Memory B cell (primary cell): ENCODE data around the gene ADM2.

Source experiments
- ATAC-seq: fragments of 150-1000 bp; cut with Tn5 transposase; 2 replicates; pipeline ENCODE4 v1.10.0; 2021; ENCODE audit warnings: low read depth, mild to moderate bottlenecking, moderate library complexity
- DNase-seq, 2 donors: peaks; one replicate each; pipeline ENCODE4 v3.0.0; 2022; ENCODE audit warnings: low spot score in 2 of 2
- H3K27ac Mint-ChIP-seq: one replicate; pipeline ENCODE4 v1.8.0; 2022; ENCODE audit warnings: mild to moderate bottlenecking, moderate library complexity, mixed read lengths
- H3K27me3 Mint-ChIP-seq: one replicate; pipeline ENCODE4 v1.8.0; 2022; ENCODE audit warnings: mixed read lengths
- H3K36me3 Mint-ChIP-seq: one replicate; pipeline ENCODE4 v1.8.0; 2022; ENCODE audit warnings: mild to moderate bottlenecking, mixed read lengths
- H3K4me1 Mint-ChIP-seq: one replicate; pipeline ENCODE4 v1.8.0; 2022; ENCODE audit warnings: mixed read lengths
- H3K4me3 Mint-ChIP-seq: one replicate; pipeline ENCODE4 v1.8.0; 2022; ENCODE audit warnings: mild to moderate bottlenecking, moderate library complexity, mixed read lengths
- H3K9me3 Mint-ChIP-seq: one replicate; pipeline ENCODE4 v1.8.0; 2022; ENCODE audit warnings: mixed read lengths

ADM2 gene

GRCh38 chr22:50523458-50523805 is 42.1 kb downstream of the ADM2 start:
- no peak overlapping the region for H3K27ac Mint-ChIP-seq
- no peaks in the 10 kb centered on the region for H3K27me3 Mint-ChIP-seq
- peaks cover 21% of the 10 kb centered on the region for H3K4me1 Mint-ChIP-seq
- H3K36me3 Mint-ChIP-seq: peaks cover 5% of the 10 kb centered on the region
- DNase-seq: no peak
- H3K4me3 Mint-ChIP-seq: peak overlapping the region; percentile 5
- ATAC-seq: no peak
- no peaks in the 10 kb centered on the region for H3K9me3 Mint-ChIP-seq

GRCh38 chr22:50523806-50524675 is 42.7 kb downstream of the ADM2 start:
- Mint-ChIP-seq H3K36me3 (peaks cover 5% of the 10 kb centered on the region), H3K27me3 (no peaks in the 10 kb centered on the region), H3K4me3 (peak overlapping the region; percentile 88), H3K27ac (peak overlapping the region; percentile 95), H3K4me1 (peaks cover 24% of the 10 kb centered on the region), H3K9me3 (no peaks in the 10 kb centered on the region)
- DNase-seq (peak in 1 of 2 donors; percentile 20), ATAC-seq (no peak)

- H3K4me1 Mint-ChIP-seq: peaks cover 24% of the 10 kb centered on the region
- H3K27me3 Mint-ChIP-seq: no peaks in the 10 kb centered on the region
- H3K27ac Mint-ChIP-seq: peak overlapping the region; percentile 95
- DNase-seq: no peak
- no peaks in the 10 kb centered on the region for H3K9me3 Mint-ChIP-seq
- no peak for ATAC-seq
- peaks cover 5% of the 10 kb centered on the region for H3K36me3 Mint-ChIP-seq
- H3K4me3 Mint-ChIP-seq: peak overlapping the region; percentile 88
Observed at GRCh38 chr22:50524676-50525103, 43.3 kb downstream of the ADM2 start.

- H3K4me3 Mint-ChIP-seq: peak within 1 kb of the TSS; percentile 88
- peaks cover 5% of the 10 kb centered on the region for H3K36me3 Mint-ChIP-seq
- H3K27me3 Mint-ChIP-seq: no peaks in the 10 kb centered on the region
- ATAC-seq: peak; percentile 58
- H3K27ac Mint-ChIP-seq: peak within 1 kb of the TSS; percentile 95
- no peaks in the 10 kb centered on the region for H3K9me3 Mint-ChIP-seq
- H3K4me1 Mint-ChIP-seq: peaks cover 24% of the 10 kb centered on the region
- peak; percentile 96 to 97 for DNase-seq
Observed at GRCh38 chr22:50525104-50525857, 43.9 kb downstream of the ADM2 start, which contains the start of gene SCO2. TSS of gene SCO2 (minus strand) at chr22:50525598. CDS start at chr22:50524411, 1,187 bp downstream.

GRCh38 chr22:50525858-50526107 is 44.4 kb downstream of the ADM2 start:
- H3K4me3 Mint-ChIP-seq: peak overlapping the region; percentile 88
- DNase-seq (no peak), ATAC-seq (no peak)
- peaks cover 5% of the 10 kb centered on the region for H3K36me3 Mint-ChIP-seq
- no peaks in the 10 kb centered on the region for H3K27me3 Mint-ChIP-seq
- peaks cover 24% of the 10 kb centered on the region for H3K4me1 Mint-ChIP-seq
- H3K9me3 Mint-ChIP-seq: no peaks in the 10 kb centered on the region
- H3K27ac Mint-ChIP-seq: peak overlapping the region; percentile 95

GRCh38 chr22:50526108-50526833 is 44.9 kb downstream of the ADM2 start:
- no peaks in the 10 kb centered on the region for H3K9me3 Mint-ChIP-seq
- H3K36me3 Mint-ChIP-seq: peaks cover 3% of the 10 kb centered on the region
- peak; percentile 26 for ATAC-seq
- no peaks in the 10 kb centered on the region for H3K27me3 Mint-ChIP-seq
- H3K27ac Mint-ChIP-seq: peak overlapping the region; percentile 95
- peak overlapping the region; percentile 88 for H3K4me3 Mint-ChIP-seq
- DNase-seq: peak; percentile 82 to 95
- peaks cover 24% of the 10 kb centered on the region for H3K4me1 Mint-ChIP-seq

GRCh38 chr22:50526834-50527801 is 45.8 kb downstream of the ADM2 start:
- no peaks in the 10 kb centered on the region for H3K9me3 Mint-ChIP-seq

GRCh38 chr22:50527921-50528681 is 46.8 kb downstream of the ADM2 start:
- ATAC-seq (no peak), DNase-seq (no peak)
- no peaks in the 10 kb centered on the region for H3K36me3 Mint-ChIP-seq
- peaks cover 28% of the 10 kb centered on the region for H3K4me1 Mint-ChIP-seq
- H3K27me3 Mint-ChIP-seq: no peaks in the 10 kb centered on the region
- peak overlapping the region; percentile 93 for H3K27ac Mint-ChIP-seq
- H3K9me3 Mint-ChIP-seq: no peaks in the 10 kb centered on the region
- peak overlapping the region; percentile 88 for H3K4me3 Mint-ChIP-seq

More at GRCh38 chr22:50526834-50527801, 45.8 kb downstream of the ADM2 start:
- peaks cover 24% of the 10 kb centered on the region for H3K4me1 Mint-ChIP-seq
- peak overlapping the region; percentile 88 for H3K4me3 Mint-ChIP-seq
- no peaks in the 10 kb centered on the region for H3K27me3 Mint-ChIP-seq
- no peak for ATAC-seq
- H3K27ac Mint-ChIP-seq: peak overlapping the region; percentile 93
- H3K36me3 Mint-ChIP-seq: peaks cover 1% of the 10 kb centered on the region
- peak in 1 of 2 donors; percentile 38 for DNase-seq

GRCh38 chr22:50528682-50529415 is 47.5 kb downstream of the ADM2 start:
- peak overlapping the region; percentile 56 for H3K4me3 Mint-ChIP-seq
- peaks cover 33% of the 10 kb centered on the region for H3K4me1 Mint-ChIP-seq

GRCh38 chr22:50529416-50529896 is 48.1 kb downstream of the ADM2 start:
- DNase-seq (no peak), ATAC-seq (no peak)
- no peaks in the 10 kb centered on the region for H3K36me3 Mint-ChIP-seq
- peak overlapping the region; percentile 89 for H3K4me3 Mint-ChIP-seq
- H3K9me3 Mint-ChIP-seq: no peaks in the 10 kb centered on the region
- H3K27ac Mint-ChIP-seq: peak overlapping the region; percentile 98
- H3K4me1 Mint-ChIP-seq: peaks cover 34% of the 10 kb centered on the region
- no peaks in the 10 kb centered on the region for H3K27me3 Mint-ChIP-seq

More at GRCh38 chr22:50528682-50529415, 47.5 kb downstream of the ADM2 start:
- no peaks in the 10 kb centered on the region for H3K27me3 Mint-ChIP-seq
- ATAC-seq: no peak
- no peaks in the 10 kb centered on the region for H3K9me3 Mint-ChIP-seq
- no peaks in the 10 kb centered on the region for H3K36me3 Mint-ChIP-seq
- H3K27ac Mint-ChIP-seq: peak overlapping the region; percentile 37
- DNase-seq: no peak

- H3K36me3 Mint-ChIP-seq: no peaks in the 10 kb centered on the region
- no peaks in the 10 kb centered on the region for H3K27me3 Mint-ChIP-seq
- H3K4me1 Mint-ChIP-seq: peaks cover 32% of the 10 kb centered on the region
- peak within 1 kb of the TSS; percentile 89 for H3K4me3 Mint-ChIP-seq
- H3K27ac Mint-ChIP-seq: peak within 1 kb of the TSS; percentile 98
- ATAC-seq: peak; percentile 23
- peak; percentile 69 to 75 for DNase-seq
- H3K9me3 Mint-ChIP-seq: no peaks in the 10 kb centered on the region
Observed at GRCh38 chr22:50529897-50530579, 48.7 kb downstream of the ADM2 start, which contains the start of gene TYMP. TSS of gene TYMP (minus strand) at chr22:50530012. CDS start at chr22:50529709, 303 bp downstream.
